Gastrocnemius medialis (tissue), 4 donors: ENCODE data around the gene DGCR8. TPM values are rescaled to one million over a fixed set of nuclear protein-coding genes. Genes with fewer than 3 reads are reported as not detected.
A peak's percentile ranks its signal among the peaks of the same experiment; 100 is the strongest.

Experiments used
- ATAC-seq, 2 donors: fragments of 150-250 bp; one replicate each; pipeline ENCODE4 v1.9.1; 2016
- DNase-seq, 2 donors: peaks; one replicate each; pipeline ENCODE4 v3.0.0-alpha.2; 2019
- H3K27ac ChIP-seq, 4 donors: fragments of 200-600 bp; sonication (generic); 1 replicate in 1 of 4; 2 replicates in 3 of 4; pipeline ENCODE4 v1.5.1; 2016 to 2018; ENCODE audit warnings: mild to moderate bottlenecking in 2 of 4, moderate library complexity in 1 of 4
- H3K27me3 ChIP-seq, 3 donors: fragments of 200-600 bp; sonication (generic) in 2 of 3; 1 replicate in 1 of 3; 2 replicates in 2 of 3; pipeline versions ENCODE4 v1.5.1 to v1.6.0; 2016 to 2019; ENCODE audit warnings: mild to moderate bottlenecking in 1 of 3, moderate library complexity in 1 of 3
- H3K36me3 ChIP-seq, 2 donors: fragments of 200-600 bp; sonication (generic) in 1 of 2; one replicate each; pipeline ENCODE4 v1.5.1; 2017 to 2018
- H3K4me1 ChIP-seq, 2 donors: fragments of 200-600 bp; sonication (generic) in 1 of 2; one replicate each; pipeline ENCODE4 v1.5.1; 2016 to 2017; ENCODE audit warnings: mild to moderate bottlenecking in 2 of 2
- H3K4me3 ChIP-seq, 4 donors: fragments of 200-600 bp; sonication (generic) in 3 of 4; 1 replicate in 1 of 4; 2 replicates in 3 of 4; pipeline ENCODE4 v1.5.1; 2016 to 2019; ENCODE audit warnings: mild to moderate bottlenecking in 2 of 4
- H3K9me3 ChIP-seq, 3 donors: fragments of 200-600 bp; sonication (generic) in 2 of 3; 1 replicate in 1 of 3; 2 replicates in 2 of 3; pipeline ENCODE4 v1.5.1; 2016 to 2019
- CTCF ChIP-seq, 5 experiments: fragments of 450-650 bp in 3 of 5; fragments of 200-600 bp in 2 of 5; sonication (generic) in 2 of 5; IDR thresholded peaks in 4 of 5; conservative IDR thresholded peaks in 1 of 5; 1 replicate in 4 of 5; 2 replicates in 1 of 5; pipeline ENCODE4 v1.5.1; 2016 to 2019; ENCODE audit warnings: antibody characterized with exemption in 5 of 5, mild to moderate bottlenecking in 3 of 5, moderate library complexity in 3 of 5
- POLR2A ChIP-seq, 2 donors: fragments of 450-650 bp; IDR thresholded peaks; one replicate each; pipeline ENCODE4 v1.6.1; 2017; ENCODE audit warnings: antibody characterized with exemption in 2 of 2, mild to moderate bottlenecking in 2 of 2, moderate library complexity in 2 of 2
- in situ Hi-C, 4 donors: fragments of 200-750 bp; cut with MboI; loops; one replicate each; pipeline versions ENCODE4 v1.15.0 to v1.8.0; 2017; ENCODE audit warnings: low sequenced_read_pairs in 4 of 4
- intact Hi-C: fragments of 100-400 bp; cut with DNase I; formaldehyde crosslinking; loops from one replicate; pipeline ENCODE4 v1.15.1; 2023; ENCODE audit warnings: low total_unique reads
- total RNA-seq, 4 donors: library from RNA; depleted of rRNA; stranded (reverse); fragments of >200 nt; gene quantifications; one replicate each; pipeline versions ENCODE4 v1.1.0 to v1.2.3, GENCODE V29; 2016

DGCR8 gene
- total RNA-seq, 4 donors from 2014 or later: 5.2 to 16.5 (median 11.2) TPM

DNA sequence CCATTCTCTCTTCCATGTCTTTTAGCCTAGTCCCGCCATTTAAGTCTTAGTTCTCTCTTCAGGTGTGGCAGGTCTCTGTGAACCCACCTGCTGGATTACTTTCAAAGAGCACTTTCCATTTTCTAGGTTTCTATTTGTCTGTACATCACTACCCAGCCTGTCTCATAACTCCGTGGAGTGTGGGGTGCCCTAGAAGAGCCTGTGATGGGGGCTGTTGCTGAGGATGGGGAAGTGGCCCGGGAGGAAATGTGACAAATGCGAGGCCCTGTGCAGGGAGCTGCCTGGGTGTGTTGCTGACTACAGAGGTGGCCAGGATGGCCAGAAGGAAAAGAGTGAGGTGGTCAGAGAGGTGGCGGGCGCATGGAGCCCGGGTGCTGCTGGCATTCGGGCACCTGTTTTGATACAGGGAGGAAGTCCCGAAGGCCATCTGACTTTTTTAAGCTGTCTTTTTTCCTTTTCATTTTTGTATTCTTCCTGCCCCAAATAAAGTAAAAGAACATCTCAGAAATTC lies 10.7 kb downstream of the DGCR8 start:
- DNase-seq: no peak
- TF ChIP-seq POLR2A (IDR thresholded peaks at IDR 0.05) (no peak), CTCF (IDR thresholded peaks at IDR 0.05 in 4 of 5, conservative IDR thresholded peaks at IDR 0.05 in 1 of 5) (no peak)
- intact Hi-C loops: no loop called here

DNA sequence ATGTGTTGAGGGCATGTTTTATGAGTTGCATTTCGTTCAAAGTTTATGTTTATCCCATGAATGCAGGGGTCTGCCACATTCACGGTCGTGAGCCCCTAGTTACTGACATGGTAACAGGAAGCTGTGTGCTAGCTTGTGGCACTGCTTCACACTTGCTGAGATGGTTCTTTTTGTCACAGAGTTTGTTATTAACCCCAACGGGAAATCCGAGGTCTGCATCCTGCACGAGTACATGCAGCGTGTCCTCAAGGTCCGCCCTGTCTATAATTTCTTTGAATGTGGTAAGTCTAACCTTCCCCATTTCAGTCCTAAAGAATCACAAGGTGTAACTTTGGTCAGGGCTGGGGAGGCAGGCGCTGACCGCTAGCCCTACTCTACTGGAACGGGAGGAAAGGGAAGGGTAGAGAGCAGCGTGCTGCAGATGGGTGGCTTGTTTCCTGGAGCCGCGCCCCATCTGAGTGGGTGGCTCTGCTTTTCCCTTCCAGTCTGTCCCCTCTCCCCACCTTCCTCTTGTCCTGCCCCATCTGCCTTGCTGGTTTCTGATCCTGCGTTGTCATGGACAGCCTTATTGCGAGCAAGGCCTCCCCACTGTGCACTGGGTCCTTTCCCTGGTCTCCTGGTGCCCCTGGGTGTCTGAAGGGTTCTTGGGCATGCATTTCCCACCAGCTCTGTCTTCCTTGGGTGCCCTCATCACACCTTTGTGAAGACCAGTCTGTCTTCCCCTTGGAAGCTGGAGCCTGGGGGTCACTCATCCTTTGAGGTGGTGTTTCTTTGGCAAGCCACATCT lies 11.8 kb downstream of the DGCR8 start:
- Histone ChIP-seq H3K4me1 (peaks cover 11 to 13% of the 10 kb centered on the region in 2 donors), H3K27me3 (no peaks in the 10 kb centered on the region), H3K9me3 (no peaks in the 10 kb centered on the region), H3K27ac (peak overlapping the region in 1 of 4 donors; percentile 84), H3K36me3 (peaks cover 0 to 94% of the 10 kb centered on the region in 2 donors), H3K4me3 (no peak overlapping the region)
- TF ChIP-seq CTCF (IDR thresholded peaks at IDR 0.05 in 4 of 5, conservative IDR thresholded peaks at IDR 0.05 in 1 of 5) (no peak), POLR2A (IDR thresholded peaks at IDR 0.05) (no peak)
- no peak for ATAC-seq
- in situ Hi-C loops: no loop called here
- DNase-seq: no peak
- intact Hi-C loops: no loop called here

More for the DNA sequence above, 10.7 kb downstream of the DGCR8 start:
- no peaks in the 10 kb centered on the region for H3K27me3 ChIP-seq
- peaks cover 0 to 94% of the 10 kb centered on the region in 2 donors for H3K36me3 ChIP-seq
- H3K9me3 ChIP-seq: no peaks in the 10 kb centered on the region
- ATAC-seq: no peak
- no peak overlapping the region for H3K4me3 ChIP-seq
- H3K27ac ChIP-seq: peak overlapping the region in 1 of 4 donors; percentile 15
- peaks cover 11 to 13% of the 10 kb centered on the region in 2 donors for H3K4me1 ChIP-seq
- in situ Hi-C loops: no loop called here

DNA sequence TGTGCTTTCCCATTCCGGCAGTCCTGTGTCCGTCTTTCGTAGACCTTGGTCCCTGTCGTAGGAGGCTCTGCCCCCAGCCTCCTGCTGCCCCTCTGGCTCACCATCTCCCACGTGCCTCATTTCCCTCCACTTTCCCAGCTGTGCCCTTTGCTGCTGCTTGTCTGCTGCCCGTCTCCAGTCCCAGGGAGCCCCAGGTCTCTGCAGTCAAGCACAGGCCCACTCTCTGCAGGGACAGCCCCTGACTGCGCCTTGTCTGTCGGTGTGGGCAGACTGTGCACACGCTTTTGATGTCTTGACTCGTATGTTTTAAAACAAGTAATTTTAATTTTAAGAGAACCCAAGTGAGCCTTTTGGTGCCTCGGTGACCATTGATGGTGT lies 12.4 kb downstream of the DGCR8 start:
- Histone ChIP-seq H3K27ac (peak overlapping the region in 2 of 4 donors; percentile 84 to 88), H3K9me3 (no peaks in the 10 kb centered on the region), H3K4me1 (peaks cover 11 to 13% of the 10 kb centered on the region in 2 donors), H3K27me3 (no peaks in the 10 kb centered on the region), H3K36me3 (peaks cover 0 to 94% of the 10 kb centered on the region in 2 donors), H3K4me3 (no peak overlapping the region)
- in situ Hi-C loops (no loop called here), intact Hi-C loops (no loop called here)
- ATAC-seq (no peak), DNase-seq (no peak)
- TF ChIP-seq POLR2A (IDR thresholded peaks at IDR 0.05) (no peak), CTCF (IDR thresholded peaks at IDR 0.05 in 4 of 5, conservative IDR thresholded peaks at IDR 0.05 in 1 of 5) (no peak)

DNA sequence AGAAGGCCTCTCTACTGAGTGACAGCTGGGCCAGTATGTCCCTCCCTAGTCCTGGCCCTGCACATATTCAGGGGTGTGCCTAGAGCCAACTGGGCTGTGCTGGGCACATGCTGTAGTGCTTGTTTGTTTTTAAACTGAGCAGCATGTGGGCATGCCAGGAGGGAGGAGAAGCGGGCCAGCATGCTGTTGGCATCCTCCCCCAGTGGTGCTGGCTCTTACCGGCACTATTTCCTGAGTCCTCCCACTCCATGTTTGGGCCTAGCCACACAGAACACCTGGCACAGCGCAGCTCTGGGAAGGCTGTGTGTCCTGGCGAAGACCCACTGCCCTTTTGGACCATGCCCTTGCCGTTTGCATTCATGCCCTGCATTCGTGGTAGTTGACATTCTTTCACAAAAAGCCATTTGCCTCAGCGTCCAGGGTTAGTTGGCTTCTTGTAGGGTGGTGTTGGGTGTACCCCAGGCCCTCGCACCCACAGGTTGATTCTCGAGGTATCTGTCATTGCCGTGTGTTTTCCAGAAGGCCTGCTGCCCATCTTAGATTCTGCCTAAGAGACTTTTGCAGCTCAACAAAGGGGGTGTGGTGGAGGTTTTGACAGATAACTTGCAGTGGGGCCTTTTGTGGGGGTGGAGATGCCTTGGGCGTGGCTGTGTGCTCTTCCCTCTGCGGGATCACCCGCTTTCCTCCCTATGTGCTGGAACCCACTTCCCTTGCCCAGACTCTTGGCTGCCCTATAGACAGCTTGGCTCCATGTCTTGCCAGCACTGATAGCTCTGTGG lies 13.6 kb downstream of the DGCR8 start:
- no peak overlapping the region for H3K4me3 ChIP-seq
- ATAC-seq (peak; percentile 96 to 98), DNase-seq (peak; percentile 91 to 96)
- TF ChIP-seq CTCF (IDR thresholded peaks at IDR 0.05 in 4 of 5, conservative IDR thresholded peaks at IDR 0.05 in 1 of 5): no peak
- no peak for TF ChIP-seq POLR2A (IDR thresholded peaks at IDR 0.05)
- H3K27ac ChIP-seq: peak overlapping the region; percentile 71 to 88 (median 79)
- no peaks in the 10 kb centered on the region for H3K27me3 ChIP-seq
- in situ Hi-C loops: no loop called here
- peaks cover 0 to 90% of the 10 kb centered on the region in 2 donors for H3K36me3 ChIP-seq
- H3K9me3 ChIP-seq: no peaks in the 10 kb centered on the region
- peaks cover 11 to 13% of the 10 kb centered on the region in 2 donors for H3K4me1 ChIP-seq
- intact Hi-C loops: no loop called here
